NCI-H226 (cell line): Measurements from ENCODE around the gene NAGPA.

Source experiments
- DNase-seq: peaks from one replicate; pipeline ENCODE4 v3.0.0-alpha.2; 2015

Gene NAGPA

DNA sequence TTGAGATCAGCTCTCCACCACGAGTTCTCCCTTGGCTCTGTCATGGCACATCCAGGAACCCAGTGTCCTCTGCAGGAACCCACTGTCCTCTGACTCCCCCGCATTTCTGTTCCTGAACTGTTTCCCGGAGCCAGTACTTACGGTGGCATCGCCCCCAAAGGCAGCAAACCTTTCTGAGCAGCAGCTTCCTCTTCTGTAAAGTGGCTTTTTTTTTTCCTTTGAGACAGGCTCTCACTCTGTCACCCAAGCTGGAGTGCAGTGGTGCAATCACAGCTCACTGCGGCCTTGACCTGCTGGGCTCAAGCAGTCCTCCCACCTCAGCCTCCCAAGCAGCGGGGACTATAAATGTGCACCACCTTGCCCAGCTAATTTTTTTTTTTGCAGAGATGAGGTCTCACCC, 32.2 kb downstream of the NAGPA start:
- no peak for DNase-seq

DNA sequence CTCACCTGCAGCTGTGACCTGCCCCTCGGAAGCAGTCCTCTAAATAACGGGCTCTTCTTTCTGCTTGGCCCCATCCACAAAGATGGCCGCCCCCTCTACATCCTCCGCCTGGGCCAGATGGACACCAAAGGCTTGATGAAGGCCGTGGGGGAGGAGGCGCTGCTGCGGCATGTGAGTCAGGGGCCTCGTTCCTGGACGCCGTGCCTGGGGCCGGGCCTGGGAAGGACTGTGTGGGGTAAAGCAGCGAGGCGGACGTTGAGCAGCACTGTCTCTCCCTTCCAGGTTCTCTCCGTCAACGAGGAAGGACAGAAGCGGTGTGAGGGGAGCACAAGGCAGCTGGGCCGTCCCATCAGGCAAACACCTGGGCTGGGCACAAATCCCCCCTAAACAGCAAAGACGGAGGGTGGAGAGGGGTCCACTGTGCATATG, 33.1 kb downstream of the NAGPA start:
- no peak for DNase-seq

- DNase-seq, result no peak
Measured at GRCh38 chr16:4994719-4995434, 38.9 kb downstream of the NAGPA start.

DNA sequence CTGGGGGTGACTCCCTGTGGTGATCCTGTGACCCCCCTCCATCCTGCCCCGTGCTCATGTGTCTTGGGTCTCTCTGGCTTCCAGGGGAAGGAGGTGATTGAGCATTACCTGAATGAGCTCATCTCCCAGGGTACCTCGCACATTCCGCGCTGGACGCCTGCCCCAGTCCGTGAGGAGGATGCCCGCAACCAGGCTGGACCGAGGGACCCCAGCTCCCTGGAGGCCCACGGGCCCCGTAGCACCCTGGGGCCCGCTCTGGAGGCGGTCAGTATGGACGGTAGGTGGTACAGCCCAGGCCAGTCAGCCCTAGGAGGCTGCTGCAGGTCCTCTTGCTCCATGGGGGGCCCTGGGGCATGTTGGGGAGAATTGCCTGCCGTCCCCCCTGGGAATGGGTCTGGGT, 42.0 kb downstream of the NAGPA start:
- DNase-seq, result no peak

GRCh38 chr16:4990415-4990814, 43.3 kb downstream of the NAGPA start:
- DNase-seq, result no peak

- no peak for DNase-seq
Measured at GRCh38 chr16:4989391-4990006, 44.2 kb downstream of the NAGPA start.

DNA sequence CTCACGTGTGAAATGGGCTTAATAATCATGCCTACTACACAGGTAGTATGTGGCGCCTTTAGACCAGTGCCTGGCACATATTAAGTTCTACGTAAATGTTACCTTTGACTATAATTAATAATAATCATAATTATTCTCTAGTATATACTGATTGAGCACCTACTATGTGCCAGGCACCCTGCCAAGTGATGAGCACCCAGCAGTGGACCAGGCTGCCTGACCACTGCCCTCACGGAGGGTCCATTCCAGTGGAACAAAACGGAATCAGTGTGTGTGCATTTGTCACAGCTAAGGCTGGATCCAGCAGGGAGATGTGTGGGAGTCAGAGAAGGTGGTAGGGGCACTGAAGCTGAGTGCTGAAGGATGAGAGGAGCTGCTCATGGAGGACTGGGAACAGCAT, 45.1 kb downstream of the NAGPA start:
- DNase-seq, result no peak

DNA sequence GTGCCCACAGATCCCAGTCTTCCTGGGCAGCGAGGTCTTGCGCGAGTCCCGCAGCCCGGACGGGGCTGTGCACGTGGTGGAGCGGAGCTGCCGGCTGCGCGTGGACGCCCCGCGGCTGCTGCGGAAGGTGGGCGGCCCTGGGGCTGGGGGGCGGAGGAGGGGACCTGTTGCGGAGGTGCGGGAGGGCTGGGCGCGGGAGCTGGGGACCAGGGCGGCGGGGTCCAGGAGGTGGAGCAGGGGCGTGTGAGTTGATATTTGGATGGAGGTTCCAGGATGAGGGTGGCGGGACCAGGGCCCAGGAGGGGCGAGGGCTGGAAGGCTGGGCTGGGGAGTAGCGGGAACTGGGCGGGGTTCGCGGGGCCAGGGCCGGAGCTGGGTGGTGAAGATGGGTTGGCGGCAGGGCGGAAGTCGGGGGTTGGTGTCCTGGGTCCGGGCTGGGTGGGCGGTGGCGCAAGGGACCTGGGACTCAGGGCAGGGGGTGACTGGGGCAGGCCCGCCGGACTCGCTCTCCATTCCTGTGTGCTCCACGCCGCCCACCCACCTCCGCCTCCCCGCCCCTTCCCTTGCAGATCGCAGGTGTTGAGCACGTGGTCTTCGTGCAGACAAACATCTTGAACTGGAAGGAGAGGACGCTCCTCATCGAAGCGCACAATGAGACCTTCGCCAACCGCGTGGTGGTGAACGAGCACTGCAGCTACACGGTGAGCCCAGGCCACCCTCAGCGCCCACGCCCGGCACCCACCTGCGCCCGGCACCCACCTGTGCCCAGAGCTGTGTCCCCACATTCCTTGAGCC, 46.0 kb downstream of the NAGPA start:
- no peak for DNase-seq

DNA sequence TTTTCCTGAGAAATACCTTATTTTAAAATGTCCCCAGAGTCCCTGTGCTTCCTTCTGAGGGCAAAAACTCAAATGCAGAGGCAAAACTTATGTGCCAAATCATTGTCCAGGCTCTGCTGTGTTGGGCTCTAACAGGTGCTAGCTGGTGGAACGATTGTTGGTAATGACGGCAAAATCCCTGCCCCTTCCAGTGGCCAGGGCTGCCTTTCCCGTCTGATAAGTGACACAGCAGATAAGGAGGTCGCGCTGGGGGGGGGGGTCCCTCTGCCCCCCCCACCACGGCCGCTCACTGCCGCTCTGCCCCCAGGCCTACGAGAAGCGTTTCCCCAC, 46.5 kb downstream of the NAGPA start:
- DNase-seq, result no peak

- DNase-seq, result no peak
Measured at GRCh38 chr16:4984174-4984990, 49.4 kb downstream of the NAGPA start.

DNA sequence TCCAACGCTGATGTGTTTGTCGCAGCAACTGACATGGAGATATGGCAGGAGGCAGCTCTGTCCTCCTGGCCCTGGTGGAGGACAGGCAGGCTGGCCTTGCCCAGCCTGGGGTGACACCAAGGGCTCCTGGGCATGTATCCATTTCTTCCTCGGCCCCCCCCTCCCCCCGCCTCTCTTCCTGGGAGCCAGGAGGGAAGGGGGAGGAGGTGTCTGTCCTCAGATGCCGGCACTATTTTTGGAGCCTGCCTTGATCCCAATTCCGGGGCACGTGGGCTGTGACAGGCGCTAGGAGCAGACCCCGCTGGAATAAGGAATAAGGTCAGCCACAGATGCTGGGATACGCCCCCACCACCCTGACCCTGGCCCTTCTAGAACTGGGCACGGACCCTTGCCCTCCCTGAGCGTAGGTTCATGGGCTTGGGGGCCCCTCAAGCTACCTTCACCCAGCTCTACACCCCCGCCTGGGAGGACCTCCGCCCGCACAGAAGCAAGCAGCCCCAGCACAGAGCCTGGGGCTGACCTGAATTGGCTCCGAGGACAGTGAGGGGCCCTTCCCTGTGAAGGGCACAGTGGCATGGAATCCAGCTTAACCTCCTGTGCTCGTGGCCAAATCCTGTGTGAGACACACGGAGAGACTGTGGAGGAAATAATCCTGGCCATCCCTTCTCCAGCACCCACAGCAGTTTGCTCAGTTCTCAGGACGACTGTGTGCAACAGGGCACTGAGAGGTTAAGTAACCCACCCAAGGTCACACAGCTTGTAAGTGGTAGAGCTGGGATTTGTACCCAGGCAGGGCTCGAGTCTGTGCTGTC, 51.5 kb downstream of the NAGPA start:
- no peak for DNase-seq

DNA sequence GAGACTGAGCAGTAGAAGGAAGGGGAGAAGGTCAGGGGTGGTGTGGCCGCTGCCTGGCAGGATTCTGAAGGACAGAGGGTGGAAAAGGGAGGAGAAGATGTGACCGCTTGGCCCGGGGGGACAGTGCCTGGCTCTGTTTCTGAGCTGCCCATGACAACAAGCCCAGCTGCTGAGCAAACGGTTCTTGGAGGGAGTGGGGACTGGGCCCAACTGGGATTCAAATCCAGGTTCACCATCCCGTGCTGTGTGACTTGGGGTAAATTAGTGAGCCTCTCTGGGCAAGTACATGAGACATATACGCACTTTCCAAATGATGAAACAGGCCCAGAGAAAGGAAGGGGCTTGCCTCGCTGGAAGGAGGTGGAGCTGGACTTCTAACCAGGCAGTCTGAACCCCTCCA, 52.3 kb downstream of the NAGPA start:
- no peak for DNase-seq

DNA sequence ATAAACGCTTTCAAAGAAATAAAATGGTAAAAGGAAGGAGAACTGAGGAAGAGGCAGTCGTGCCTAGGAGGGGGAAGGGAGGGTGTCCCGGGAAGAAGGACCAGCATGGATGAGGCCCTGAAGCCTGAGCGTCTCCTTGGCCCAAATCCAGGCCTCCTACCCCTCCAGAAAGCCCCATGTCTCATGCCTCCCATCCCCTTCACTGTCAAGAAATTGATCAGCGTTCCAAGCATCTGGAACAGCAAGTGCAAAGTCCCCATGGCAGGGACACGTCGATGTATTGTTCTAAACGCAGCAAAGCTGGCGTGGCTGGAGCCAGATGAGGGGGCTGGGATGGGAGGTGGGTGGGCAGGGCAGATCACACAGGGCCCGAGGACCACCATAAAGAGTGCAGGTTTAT, 53.0 kb downstream of the NAGPA start:
- DNase-seq, result no peak

- no peak for DNase-seq
Measured at GRCh38 chr16:4979736-4980660, 53.7 kb downstream of the NAGPA start.

DNA sequence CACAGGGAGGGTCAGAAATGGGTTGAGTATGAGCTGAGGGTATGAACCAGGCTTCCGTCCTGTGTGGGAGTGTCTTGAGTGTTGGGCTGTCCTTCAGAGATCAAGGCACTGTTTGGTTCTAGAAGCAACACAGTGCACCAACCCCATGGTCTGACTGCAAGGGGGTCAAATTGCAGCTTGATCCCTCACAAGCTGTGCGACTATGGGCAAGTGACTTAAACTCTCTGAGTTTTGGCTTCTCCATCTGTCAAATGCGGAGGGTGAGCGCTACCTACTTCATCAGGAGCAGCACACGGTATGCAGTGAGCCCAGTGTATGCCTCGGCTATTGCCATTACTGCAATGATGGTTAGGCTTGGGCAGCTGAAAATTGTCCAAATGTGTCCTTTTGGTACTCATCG, 54.6 kb downstream of the NAGPA start:
- no peak for DNase-seq

DNA sequence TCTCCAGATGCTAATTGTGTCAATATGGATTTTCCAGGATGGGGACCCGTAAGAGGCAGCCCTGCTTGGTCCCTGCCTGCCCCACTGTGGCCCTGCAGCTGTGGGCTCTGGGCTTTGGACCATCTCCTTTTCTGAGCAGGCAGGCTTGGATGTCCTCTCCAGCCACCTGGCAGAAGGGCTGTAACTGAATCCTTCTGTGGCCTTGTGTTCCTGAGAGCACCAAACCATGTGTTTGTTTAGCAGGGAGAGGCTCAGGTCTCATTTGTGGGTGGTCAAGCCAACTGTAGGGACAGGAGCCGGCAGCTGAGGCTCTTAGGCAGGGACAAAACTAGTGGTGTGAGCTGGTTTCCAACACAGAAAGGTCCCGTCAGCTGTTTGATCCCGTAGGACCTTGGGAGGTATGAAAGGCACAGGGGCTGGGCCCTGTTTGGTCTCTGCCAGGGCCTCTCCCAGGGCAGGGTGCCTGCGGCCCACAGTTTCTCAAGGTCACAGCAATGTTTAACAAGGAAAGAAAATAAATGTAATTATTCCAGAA, 57.1 kb downstream of the NAGPA start:
- no peak for DNase-seq

DNA sequence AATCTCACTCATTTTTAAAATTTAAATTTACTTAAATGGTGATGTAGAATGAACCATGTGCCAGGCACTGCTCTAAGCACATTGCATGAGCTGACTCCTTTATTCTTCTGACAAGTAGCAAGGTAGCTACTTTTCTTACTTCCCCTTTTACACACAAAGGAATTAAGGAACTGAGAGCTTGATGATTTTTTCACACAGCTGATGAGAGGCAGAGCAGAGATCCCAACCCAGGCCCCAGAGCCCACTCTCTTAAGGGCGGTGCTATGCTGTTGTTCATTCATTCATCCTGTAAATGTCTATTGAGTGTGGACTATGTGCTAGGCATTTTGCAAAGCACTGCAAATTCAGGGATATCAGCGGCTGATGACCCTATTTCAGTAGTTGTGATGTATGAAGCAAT, 57.7 kb downstream of the NAGPA start:
- DNase-seq, result no peak
